Superior temporal gyrus (tissue), 1 donor: Measurements from ENCODE around the gene SSPN.
"Not testable (repeated sequence)": the region's sequence is repeated elsewhere in the genome, so short reads cannot be mapped to it uniquely, and the experiment has no call there.

Source experiments
- DNase-seq: peaks from one replicate; pipeline ENCODE4 v3.0.0-alpha.2; 2016; ENCODE audit errors: extremely low spot score

The SSPN gene

GRCh38 chr12:26229910-26230309 lies 34.5 kb downstream of the SSPN start:
- DNase-seq = no peak

GRCh38 chr12:26231470-26231869 lies 36.1 kb downstream of the SSPN start:
- DNase-seq = no peak

GRCh38 chr12:26231921-26232320 lies 36.5 kb downstream of the SSPN start:
- no peak for DNase-seq

- peak; percentile 73 for DNase-seq
These were observed 38.3 kb downstream of the SSPN start for GRCh38 chr12:26233631-26234030.

- DNase-seq = not testable (repeated sequence)
These were observed 40.1 kb downstream of the SSPN start for GRCh38 chr12:26235465-26235864.

- no peak for DNase-seq
These were observed 43.2 kb downstream of the SSPN start for GRCh38 chr12:26238341-26239121.

- peak; percentile 84 for DNase-seq
These were observed 43.9 kb downstream of the SSPN start for GRCh38 chr12:26239122-26239851.

GRCh38 chr12:26239852-26240815 lies 44.8 kb downstream of the SSPN start:
- DNase-seq = peak; percentile 33

GRCh38 chr12:26241080-26241479 lies 45.7 kb downstream of the SSPN start:
- DNase-seq = peak; percentile 7

- no peak for DNase-seq
These were observed 47.3 kb downstream of the SSPN start for GRCh38 chr12:26242683-26243082.

GRCh38 chr12:26244503-26244902 lies 49.1 kb downstream of the SSPN start:
- peak; percentile 10 for DNase-seq

- peak; percentile 19 for DNase-seq
These were observed 50.0 kb downstream of the SSPN start for GRCh38 chr12:26245175-26245942.

GRCh38 chr12:26246483-26247164 lies 51.3 kb downstream of the SSPN start:
- DNase-seq = no peak

GRCh38 chr12:26247873-26248272 lies 52.5 kb downstream of the SSPN start:
- DNase-seq = no peak

GRCh38 chr12:26250801-26251200 lies 55.4 kb downstream of the SSPN start:
- no peak for DNase-seq

GRCh38 chr12:26251600-26251999 lies 56.2 kb downstream of the SSPN start:
- no peak for DNase-seq

- DNase-seq = no peak
These were observed 57.6 kb downstream of the SSPN start for GRCh38 chr12:26252946-26253345.

- DNase-seq = no peak
These were observed 60.7 kb downstream of the SSPN start for GRCh38 chr12:26255893-26256645.

GRCh38 chr12:26264215-26264838 lies 69.0 kb downstream of the SSPN start:
- DNase-seq = no peak
